ENCODE results near the gene ADAMTS18. TPM values are rescaled to one million over a fixed set of nuclear protein-coding genes. Genes with fewer than 3 reads are reported as not detected.

Gene ADAMTS18
- total RNA-seq, 2 experiments from 2014 or later: not detected

DNA sequence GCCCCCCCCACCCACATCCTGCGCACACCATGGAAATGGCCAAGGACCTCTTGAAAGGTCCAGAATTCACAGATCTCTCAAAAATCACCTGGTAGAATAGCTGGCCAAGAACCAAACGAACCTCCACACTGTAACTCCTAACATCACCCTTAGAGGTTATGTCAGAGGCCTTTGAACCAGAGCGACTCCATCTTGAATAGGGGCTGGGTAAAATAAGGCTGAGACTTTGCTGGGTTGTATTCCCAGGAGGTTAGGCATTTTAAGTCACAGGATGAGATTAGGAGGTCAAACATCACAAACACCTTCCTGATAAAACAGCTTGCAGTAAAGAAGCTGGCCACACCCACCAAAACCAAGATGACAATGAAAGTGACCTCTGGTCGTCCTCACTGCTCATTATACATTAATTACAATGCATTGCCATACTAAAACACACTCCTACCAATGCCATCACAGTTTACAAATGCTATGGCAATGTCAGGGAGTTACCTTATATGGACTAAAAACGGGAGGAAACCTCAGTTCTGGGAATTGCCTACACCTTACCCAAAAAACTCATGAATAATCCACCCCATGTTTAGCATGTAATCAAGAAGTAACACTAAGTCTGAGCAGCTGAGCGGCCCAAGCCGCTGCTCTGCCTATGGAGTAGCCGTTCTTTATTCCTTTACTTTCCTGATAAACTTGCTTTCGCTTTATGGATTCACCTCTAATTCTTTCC lies 200.9 kb downstream of the ADAMTS18 start:
- ChIA-PET CTCF (interaction anchor here (6.9 kb wide), 1 partner anchor 350 kb away, joined by 73 read pairs; no protein-coding TSS in a partner anchor), POLR2A (no interaction called here)

Other genes starting within 250 kb of the ADAMTS18 start
- 10 to 100 TPM; 64.8 to 69.8 TPM for gene MON1B, start 243.8 kb downstream of the ADAMTS18 start, total RNA-seq
- gene SYCE1L, start 235.6 kb downstream of the ADAMTS18 start, total RNA-seq: 1 to 10 TPM; 3.8 to 4.2 TPM